HEK293T (cell line): Measurements from ENCODE around the gene RSPO4.

ENCODE experiments used
- BHLHE40 ChIP-seq: fragments of 450-650 bp; IDR thresholded peaks from 2 replicates; pipeline ENCODE4 v1.6.1; 2016; ENCODE audit warnings: mild to moderate bottlenecking, moderate library complexity, borderline replicate concordance
- FOXA1 ChIP-seq: fragments of 450-650 bp; IDR thresholded peaks from 2 replicates; pipeline ENCODE4 v1.6.1; 2016; ENCODE audit warnings: mild to moderate bottlenecking
- FOXK2 ChIP-seq: fragments of 450-650 bp; IDR thresholded peaks from 2 replicates; pipeline ENCODE4 v1.6.1; 2016; ENCODE audit warnings: mild to moderate bottlenecking
- NFRKB ChIP-seq: fragments of 450-650 bp; IDR thresholded peaks from 2 replicates; pipeline ENCODE4 v1.6.1; 2016; ENCODE audit warnings: mild to moderate bottlenecking, moderate library complexity
- SP1 ChIP-seq: fragments of 450-650 bp; IDR thresholded peaks from 2 replicates; pipeline ENCODE4 v1.6.1; 2017
- SUZ12 ChIP-seq: fragments of 450-650 bp; IDR thresholded peaks from 2 replicates; pipeline ENCODE4 v1.6.1; 2016; ENCODE audit warnings: mild to moderate bottlenecking
- TARDBP ChIP-seq: fragments of 450-650 bp; IDR thresholded peaks from 2 replicates; pipeline ENCODE4 v1.6.1; 2016

DNA sequence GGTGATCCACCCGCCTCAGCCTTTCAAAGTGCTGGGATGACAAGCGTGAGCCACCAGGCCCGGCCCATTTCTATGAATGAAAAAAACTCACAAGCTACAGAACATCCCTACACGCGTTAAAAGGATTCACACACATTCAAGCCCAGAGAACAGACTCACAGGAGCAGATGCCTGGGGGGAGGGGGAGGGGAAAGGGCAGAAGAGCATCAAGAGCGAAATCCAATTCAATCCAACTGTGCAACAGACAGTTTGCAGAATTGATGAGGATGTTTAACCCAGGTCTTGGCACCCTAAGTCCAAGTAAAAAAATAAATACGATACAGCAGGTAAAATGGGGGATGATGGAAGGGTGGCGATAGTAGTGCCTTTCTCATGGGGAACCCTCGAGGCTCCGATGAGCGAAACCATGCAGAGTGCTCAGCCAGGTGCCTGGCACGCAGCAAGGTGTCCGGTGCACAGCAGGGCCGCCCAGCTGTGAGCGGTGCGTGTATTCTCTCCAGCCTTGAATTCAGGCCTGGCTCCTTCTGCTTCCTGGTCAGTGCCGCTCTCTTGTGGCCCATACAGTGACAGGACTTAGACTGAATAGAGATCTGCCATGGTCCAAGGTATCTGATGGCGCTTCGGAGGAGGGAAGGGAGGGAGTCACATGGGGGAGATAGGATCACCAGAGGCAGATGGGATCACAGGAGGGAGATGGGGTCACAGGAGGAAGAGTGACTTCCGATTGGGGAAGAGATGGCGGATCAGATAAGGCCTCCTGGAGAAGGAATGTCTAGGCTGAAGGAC lies 50.5 kb downstream of the RSPO4 start:
- TF ChIP-seq NFRKB = no peak
- TF ChIP-seq TARDBP = no peak
- no peak for TF ChIP-seq SUZ12
- TF ChIP-seq BHLHE40 = no peak
- no peak for TF ChIP-seq FOXA1
- no peak for TF ChIP-seq FOXK2
- no peak for TF ChIP-seq SP1
